Caco-2 (cell line): ENCODE measurements around the gene MICU1. TPM values are rescaled to one million over a fixed set of nuclear protein-coding genes. Genes with fewer than 3 reads are reported as not detected.

Experiments
- BruUV-seq: library from RNA; stranded (reverse); fragments of 400-500 nt; replicated peaks from 2 replicates; lab custom pipeline; 2021; lab: Mats Ljungman, UMichigan
- CTCF ChIA-PET: fragments of 300-600 bp; sonication (Branson Sonifier 250); formaldehyde crosslinking; loops from one replicate; lab custom pipeline; 2022; ENCODE audit warnings: antibody characterized with exemption; lab: Charles Lee
- POLR2A ChIA-PET: fragments of 300-600 bp; sonication (Branson Sonifier 250); formaldehyde crosslinking; loops from one replicate; lab custom pipeline; 2022; ENCODE audit warnings: antibody characterized with exemption; lab: Charles Lee
- DNase-seq, 2 experiments: peaks; one replicate each; pipeline versions ENCODE4 v3.0.0 to v3.0.0-alpha.2; 2020 to 2022
- H3K27me3 ChIP-seq: replicated peaks from 2 replicates; pipeline ENCODE4 v1.6.0; 2011; ENCODE audit warnings: low read length; ENCODE audit not compliant: control insufficient read depth, insufficient read depth
- H3K36me3 ChIP-seq: 2 replicates; pipeline ENCODE4 v1.5.1; 2011; ENCODE audit warnings: low read length; ENCODE audit not compliant: control insufficient read depth, insufficient read depth
- H3K4me1 ChIP-seq: fragments of 250-450 bp; sonication (Bioruptor Pico); 2 replicates; pipeline ENCODE4 v1.5.1; 2020; ENCODE audit warnings: mild to moderate bottlenecking
- H3K4me3 ChIP-seq: 2 replicates; pipeline ENCODE4 v1.5.1; 2011; ENCODE audit warnings: low read depth, mild to moderate bottlenecking, control low read depth, low read length
- H3K9me3 ChIP-seq: fragments of 250-450 bp; sonication (Bioruptor Pico); 2 replicates; pipeline ENCODE4 v1.5.1; 2020; ENCODE audit warnings: mild to moderate bottlenecking, moderate library complexity
- H3K27ac Mint-ChIP-seq: one replicate; pipeline ENCODE4 v1.8.0; 2022; ENCODE audit warnings: mixed read lengths; ENCODE audit not compliant: unreplicated experiment
- H3K27me3 Mint-ChIP-seq: one replicate; pipeline ENCODE4 v1.8.0; 2022; ENCODE audit warnings: mixed read lengths; ENCODE audit not compliant: insufficient read depth, unreplicated experiment
- H3K36me3 Mint-ChIP-seq: one replicate; pipeline ENCODE4 v1.8.0; 2022; ENCODE audit warnings: mild to moderate bottlenecking, mixed read lengths; ENCODE audit not compliant: insufficient read depth, unreplicated experiment
- H3K4me1 Mint-ChIP-seq: one replicate; pipeline ENCODE4 v1.8.0; 2022; ENCODE audit warnings: low read depth, mixed read lengths; ENCODE audit not compliant: unreplicated experiment
- H3K4me3 Mint-ChIP-seq: one replicate; pipeline ENCODE4 v1.8.0; 2022; ENCODE audit warnings: mild to moderate bottlenecking, moderate library complexity, mixed read lengths; ENCODE audit not compliant: unreplicated experiment
- H3K9me3 Mint-ChIP-seq: one replicate; pipeline ENCODE4 v1.8.0; 2022; ENCODE audit warnings: mixed read lengths; ENCODE audit not compliant: unreplicated experiment
- intact Hi-C: fragments of 100-400 bp; cut with micrococcal nuclease; formaldehyde crosslinking; loops from one replicate; pipeline ENCODE4 v1.10.0; 2022; ENCODE audit not compliant: unreplicated experiment
- total RNA-seq: library from RNA; stranded (reverse); gene quantifications from 2 replicates; pipeline ENCODE4 v1.2.3, GENCODE V29; 2022
- TF ChIP-seq, protein P1 (sequence below), 2 experiments: fragments of 200-600 bp in 1 of 2; IDR thresholded peaks; 1 replicate in 1 of 2; 2 replicates in 1 of 2; pipeline versions ENCODE4 v1.5.1 to v1.8.0; 2011 to 2022; ENCODE audit warnings: antibody characterized with exemption in 1 of 2, control low read depth in 1 of 2, inconsistent platforms in 1 of 2, low read depth in 1 of 2, low read length in 1 of 2, mild to moderate bottlenecking in 1 of 2, moderate library complexity in 1 of 2; ENCODE audit not compliant: insufficient read depth in 1 of 2, severe bottlenecking in 1 of 2, unreplicated experiment in 1 of 2

MICU1 gene
- total RNA-seq, 1 experiment from 2014 or later: 83.2 TPM

DNA sequence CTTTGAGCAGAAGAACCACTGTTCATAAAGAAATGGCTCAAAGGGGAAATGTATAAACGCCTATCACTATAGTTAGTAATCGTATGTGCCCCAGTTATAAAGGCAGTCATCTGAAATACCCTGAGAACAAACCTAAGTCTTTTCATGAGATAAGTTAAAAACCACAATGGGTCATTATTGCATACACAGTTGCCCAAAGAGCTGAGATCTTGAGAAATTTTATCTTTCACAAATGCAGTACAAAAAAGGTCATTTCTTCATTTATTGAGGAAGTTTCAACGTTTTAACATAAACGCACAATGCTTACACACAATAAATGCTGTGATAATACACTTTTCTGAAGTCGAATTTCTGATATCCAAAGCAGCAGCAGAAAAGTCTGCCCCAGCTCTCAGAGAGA, 114.4 kb downstream of the MICU1 start:
- Mint-ChIP-seq H3K27ac (no peak overlapping the region), H3K4me1 (no peaks in the 10 kb centered on the region), H3K27me3 (no peaks in the 10 kb centered on the region), H3K36me3 (peaks cover 9% of the 10 kb centered on the region), H3K4me3 (no peak overlapping the region), H3K9me3 (peaks cover 20% of the 10 kb centered on the region)
- H3K36me3 ChIP-seq: no peaks in the 10 kb centered on the region
- no peak overlapping the region for H3K4me3 ChIP-seq
- intact Hi-C loops: no loop called here
- H3K9me3 ChIP-seq: no peaks in the 10 kb centered on the region
- H3K4me1 ChIP-seq: 0 out of 2 replicates have a peak, but pooled peaks cover 5% of the 10 kb centered on the region
- BruUV-seq: no TSS peak
- no peaks in the 10 kb centered on the region for H3K27me3 ChIP-seq
- ChIA-PET POLR2A (no interaction called here), CTCF (interaction anchor here (0.6 kb wide), 1 partner anchor 434 kb away, joined by 5 read pairs; no protein-coding TSS in a partner anchor)
- TF ChIP-seq, protein P1, sequence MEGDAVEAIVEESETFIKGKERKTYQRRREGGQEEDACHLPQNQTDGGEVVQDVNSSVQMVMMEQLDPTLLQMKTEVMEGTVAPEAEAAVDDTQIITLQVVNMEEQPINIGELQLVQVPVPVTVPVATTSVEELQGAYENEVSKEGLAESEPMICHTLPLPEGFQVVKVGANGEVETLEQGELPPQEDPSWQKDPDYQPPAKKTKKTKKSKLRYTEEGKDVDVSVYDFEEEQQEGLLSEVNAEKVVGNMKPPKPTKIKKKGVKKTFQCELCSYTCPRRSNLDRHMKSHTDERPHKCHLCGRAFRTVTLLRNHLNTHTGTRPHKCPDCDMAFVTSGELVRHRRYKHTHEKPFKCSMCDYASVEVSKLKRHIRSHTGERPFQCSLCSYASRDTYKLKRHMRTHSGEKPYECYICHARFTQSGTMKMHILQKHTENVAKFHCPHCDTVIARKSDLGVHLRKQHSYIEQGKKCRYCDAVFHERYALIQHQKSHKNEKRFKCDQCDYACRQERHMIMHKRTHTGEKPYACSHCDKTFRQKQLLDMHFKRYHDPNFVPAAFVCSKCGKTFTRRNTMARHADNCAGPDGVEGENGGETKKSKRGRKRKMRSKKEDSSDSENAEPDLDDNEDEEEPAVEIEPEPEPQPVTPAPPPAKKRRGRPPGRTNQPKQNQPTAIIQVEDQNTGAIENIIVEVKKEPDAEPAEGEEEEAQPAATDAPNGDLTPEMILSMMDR (IDR thresholded peaks at IDR 0.05; ENCODE audit: insufficient read depth in 1 of 2, low read depth in 1 of 2, low read length in 1 of 2, severe bottlenecking in 1 of 2, unreplicated experiment in 1 of 2): no peak
- DNase-seq: no peak

DNA sequence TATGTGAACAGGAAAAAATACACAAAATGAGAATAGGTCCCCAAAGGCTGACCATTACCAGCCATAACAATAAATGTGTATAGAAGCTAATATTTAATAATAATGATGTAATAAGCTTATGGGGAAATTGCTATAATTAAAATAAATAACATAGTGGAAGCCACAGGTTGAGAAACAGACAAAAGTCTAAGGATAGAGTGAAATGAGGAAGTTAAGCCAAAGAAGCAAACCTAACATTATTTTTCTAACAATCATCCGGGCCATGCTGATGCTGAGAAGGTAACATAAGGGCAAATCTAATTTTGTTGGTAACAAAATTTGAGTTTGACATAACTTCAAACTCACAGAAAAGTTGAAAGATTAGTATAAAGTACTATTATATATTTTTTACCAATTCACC, 115.9 kb downstream of the MICU1 start:
- Mint-ChIP-seq H3K9me3 (peaks cover 25% of the 10 kb centered on the region), H3K36me3 (peaks cover 9% of the 10 kb centered on the region), H3K4me1 (no peaks in the 10 kb centered on the region), H3K27ac (no peak overlapping the region), H3K27me3 (no peaks in the 10 kb centered on the region), H3K4me3 (no peak overlapping the region)
- intact Hi-C loops: no loop called here
- no peak for DNase-seq
- H3K9me3 ChIP-seq: peaks cover 3% of the 10 kb centered on the region; the same call in 1 of the 2 replicates
- ChIA-PET POLR2A (no interaction called here), CTCF (no interaction called here)
- no peaks in the 10 kb centered on the region for H3K36me3 ChIP-seq
- BruUV-seq: no TSS peak
- H3K4me3 ChIP-seq: no peak overlapping the region
- TF ChIP-seq, protein P1 (IDR thresholded peaks at IDR 0.05; ENCODE audit: insufficient read depth in 1 of 2, low read depth in 1 of 2, low read length in 1 of 2, severe bottlenecking in 1 of 2, unreplicated experiment in 1 of 2): no peak
- no peaks in the 10 kb centered on the region for H3K4me1 ChIP-seq
- no peaks in the 10 kb centered on the region for H3K27me3 ChIP-seq

DNA sequence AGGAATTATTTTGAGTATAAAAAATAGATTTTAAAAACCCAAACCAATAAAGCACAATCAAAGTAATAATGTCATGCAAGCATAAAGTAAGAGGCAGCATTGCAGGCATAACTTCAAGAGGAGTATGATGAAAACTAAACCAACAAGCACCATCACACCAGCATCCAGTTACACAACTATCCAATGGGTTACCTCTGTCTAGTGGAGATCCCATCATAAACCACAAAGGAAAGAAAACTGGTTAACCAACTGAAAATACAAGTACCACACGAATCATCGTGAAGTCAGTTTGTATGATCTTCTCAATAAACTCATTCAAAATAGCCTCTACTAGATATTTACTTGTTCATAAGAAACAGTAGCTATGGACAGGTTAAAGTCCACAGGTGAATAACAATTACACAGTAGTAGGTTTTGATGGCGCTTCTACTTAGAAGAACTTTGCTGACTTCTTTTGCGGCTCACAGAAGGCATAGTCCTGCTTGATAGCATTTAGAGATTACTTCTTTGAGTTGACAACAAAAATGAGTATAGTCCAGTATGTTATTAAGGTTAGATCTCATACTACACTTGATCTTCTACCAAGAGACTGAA, 116.6 kb downstream of the MICU1 start:
- no peak overlapping the region for H3K4me3 Mint-ChIP-seq
- ChIA-PET POLR2A (no interaction called here), CTCF (no interaction called here)

More for the DNA sequence above, 116.6 kb downstream of the MICU1 start:
- Mint-ChIP-seq H3K4me1 (no peaks in the 10 kb centered on the region), H3K9me3 (peaks cover 25% of the 10 kb centered on the region), H3K27ac (no peak overlapping the region), H3K27me3 (no peaks in the 10 kb centered on the region), H3K36me3 (peaks cover 4% of the 10 kb centered on the region)
- Histone ChIP-seq H3K4me1 (no peaks in the 10 kb centered on the region), H3K9me3 (peaks cover 3% of the 10 kb centered on the region; the same call in 1 of the 2 replicates), H3K4me3 (no peak overlapping the region), H3K36me3 (no peaks in the 10 kb centered on the region), H3K27me3 (no peaks in the 10 kb centered on the region)
- DNase-seq: no peak
- no TSS peak for BruUV-seq
- TF ChIP-seq, protein P1 (IDR thresholded peaks at IDR 0.05; ENCODE audit: insufficient read depth in 1 of 2, low read depth in 1 of 2, low read length in 1 of 2, severe bottlenecking in 1 of 2, unreplicated experiment in 1 of 2): no peak
- intact Hi-C loops: no loop called here
